Tongue (tissue), 1 donor: ENCODE data around the gene MUC15. TPM values are rescaled to one million over a fixed set of nuclear protein-coding genes. Genes with fewer than 3 reads are reported as not detected.

Experiments used
- total RNA-seq: library from RNA; depleted of rRNA; stranded (reverse); fragments of >200 nt; gene quantifications from one replicate; pipeline ENCODE4 v1.2.3, GENCODE V29; 2014

Gene MUC15
- total RNA-seq, 1 donor from 2014 or later = 3.2 TPM

Other genes starting within 250 kb of the MUC15 start
- gene ANO3, start 240.1 kb downstream of the MUC15 start, total RNA-seq = 1.3 TPM
- not detected for gene SLC5A12, start 149.8 kb upstream of the MUC15 start, total RNA-seq